HG03196 (cell line): ENCODE measurements around the gene PFKP.

Source experiments
- ATAC-seq: cut with Tn5 transposase; IDR thresholded peaks from one replicate; pipeline ENCODE4 v1.9.1; 2021; ENCODE audit not compliant: unreplicated experiment

PFKP gene

GRCh38 chr10:3068968-3069737 is 1.8 kb downstream of the PFKP start:
- peak; percentile 29 for ATAC-seq

DNA sequence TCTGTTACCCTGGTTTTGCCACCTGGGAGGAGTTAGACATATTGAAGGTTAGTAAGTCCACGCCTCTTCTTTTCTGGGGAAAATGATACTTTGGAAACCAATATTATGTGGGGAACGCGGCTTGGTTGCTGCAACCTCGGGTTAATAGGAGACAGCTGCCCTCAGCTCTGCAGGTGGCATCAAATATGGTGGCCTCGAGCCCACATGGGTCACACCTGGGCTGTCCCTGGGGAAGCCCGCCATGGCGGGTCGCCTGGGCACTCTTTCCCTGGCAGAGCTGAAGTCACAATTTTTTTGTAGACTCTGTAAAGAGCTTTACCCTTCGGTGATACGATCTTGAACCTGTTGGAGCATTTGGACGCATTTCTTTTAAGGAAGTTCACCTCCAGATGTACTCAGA is 2.5 kb downstream of the PFKP start:
- ATAC-seq: no peak

DNA sequence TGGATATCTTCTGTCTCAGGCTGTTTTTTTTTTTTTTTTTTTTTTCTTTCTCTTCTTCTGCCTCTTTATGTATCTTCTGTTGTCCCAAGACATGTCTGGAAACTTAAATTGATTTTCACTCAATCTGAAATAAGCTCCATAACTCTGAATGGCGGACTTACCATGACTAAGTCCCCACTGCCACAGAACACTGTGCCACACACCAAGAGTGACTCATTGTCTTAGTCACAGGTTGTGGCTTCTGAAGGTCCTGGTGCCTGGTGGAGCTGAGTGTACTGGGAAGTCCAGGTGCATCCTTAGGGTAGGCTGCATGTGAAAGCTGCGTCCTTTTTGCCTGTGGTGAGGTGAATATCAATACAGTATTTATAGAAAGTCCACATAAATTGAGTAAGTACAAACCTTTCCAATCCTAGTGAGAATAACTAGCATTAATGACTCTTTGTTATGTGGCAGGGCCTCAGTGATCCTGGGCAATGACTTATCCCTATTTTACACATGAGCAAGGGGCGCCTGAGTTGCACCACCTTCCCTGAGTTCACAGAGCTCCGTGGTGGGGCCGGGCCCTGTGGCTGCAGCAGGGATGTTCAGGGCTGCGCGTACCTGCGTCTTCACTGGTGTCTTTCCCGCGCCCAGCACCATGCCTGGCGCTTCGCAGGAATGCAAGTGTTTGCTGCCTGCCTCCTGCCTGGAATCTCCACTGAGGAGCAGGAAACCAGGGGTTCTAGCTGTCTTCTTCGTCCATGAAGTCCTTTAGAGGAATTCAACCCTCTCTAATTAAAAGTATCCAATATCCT is 4.3 kb downstream of the PFKP start:
- no peak for ATAC-seq

DNA sequence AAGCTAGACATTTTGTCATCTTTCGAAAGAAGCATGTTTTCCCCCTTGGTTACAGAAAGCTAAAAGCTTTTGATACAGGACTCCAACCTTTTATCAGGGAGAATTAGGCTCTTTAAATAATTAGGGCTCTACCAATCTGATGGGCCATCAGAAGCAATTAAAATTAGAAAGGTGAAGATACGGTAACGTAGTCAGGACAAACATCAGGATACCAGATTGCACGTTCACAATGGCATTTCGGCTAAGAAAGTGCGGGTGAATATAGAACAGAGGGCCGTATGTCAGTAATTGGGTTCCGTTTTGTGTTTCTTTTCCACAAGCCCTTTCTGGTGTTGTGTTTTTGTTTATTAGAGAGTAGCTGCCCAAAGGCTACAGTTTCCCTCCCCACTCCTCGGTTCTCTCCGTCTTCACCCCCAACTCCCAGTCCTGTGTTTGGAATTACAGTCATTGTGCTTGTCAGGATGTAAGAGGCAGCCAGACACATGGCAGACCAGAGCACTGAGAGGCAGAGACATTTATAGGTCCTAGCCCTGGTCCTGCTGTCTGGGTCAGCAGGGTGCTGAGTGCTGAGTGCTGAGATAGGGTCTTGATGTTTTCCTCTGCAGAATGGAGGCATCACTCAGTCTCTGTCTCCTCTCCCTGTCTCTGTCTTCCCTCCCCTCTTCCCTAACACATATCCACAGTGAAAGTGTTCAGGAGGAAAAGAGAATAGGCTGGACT is 5.5 kb downstream of the PFKP start:
- ATAC-seq: no peak

DNA sequence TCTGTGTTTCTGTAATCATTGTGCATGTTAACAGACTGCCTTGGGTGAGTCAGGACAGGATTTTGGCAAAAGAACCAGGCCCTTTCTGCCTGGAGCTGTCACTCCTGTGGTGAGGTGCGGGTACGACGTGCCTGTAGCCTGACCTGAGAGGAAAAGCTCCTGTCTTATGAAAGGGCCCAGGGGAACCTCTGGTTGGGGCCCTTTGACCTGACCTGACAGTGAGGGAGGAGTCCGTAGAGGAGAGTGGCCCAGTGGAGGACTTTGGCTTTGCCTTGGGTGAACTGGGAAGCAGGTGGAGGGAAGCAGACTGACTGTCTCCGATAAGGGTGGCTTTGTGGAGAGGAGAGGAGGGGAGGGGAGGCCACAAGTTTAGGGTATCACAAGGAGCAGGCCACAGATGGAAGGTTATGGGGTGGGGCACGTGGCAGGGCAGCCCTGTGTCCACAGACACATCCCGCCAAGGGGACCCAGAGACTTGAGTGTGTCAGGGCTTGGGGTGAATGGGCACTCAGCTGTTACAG is 6.9 kb downstream of the PFKP start:
- no peak for ATAC-seq

DNA sequence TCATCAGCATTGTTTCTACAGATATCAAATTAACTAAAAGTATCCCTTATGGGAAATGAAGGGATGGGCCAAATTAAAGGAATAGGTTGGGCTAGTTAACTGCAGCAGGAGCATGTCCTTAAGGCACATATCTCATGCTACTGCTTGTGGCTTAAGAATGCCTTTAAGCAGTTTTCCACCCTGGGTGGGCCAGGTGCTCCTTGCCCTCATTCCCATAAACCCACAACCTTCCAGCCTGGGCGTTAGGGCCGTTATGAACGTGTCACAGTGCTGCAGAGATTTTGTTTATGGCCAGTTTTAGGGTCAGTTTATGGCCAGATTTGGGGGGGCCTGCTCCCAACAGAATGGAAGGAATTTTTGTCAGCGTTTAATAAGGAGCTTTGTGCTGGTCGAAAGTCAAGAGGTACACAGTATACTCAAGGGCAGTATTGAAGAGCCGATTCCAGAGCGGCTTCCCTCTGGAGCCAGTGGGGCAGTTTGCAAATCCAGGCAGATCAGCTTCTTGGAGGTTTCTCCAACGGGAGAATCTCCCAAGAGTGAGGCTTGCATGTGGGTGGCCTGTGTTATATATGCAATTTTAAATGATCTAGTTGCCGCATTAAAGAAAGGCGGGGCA is 7.7 kb downstream of the PFKP start:
- no peak for ATAC-seq

GRCh38 chr10:3076138-3076537 is 8.8 kb downstream of the PFKP start:
- ATAC-seq: no peak

- no peak for ATAC-seq
Measured at GRCh38 chr10:3077509-3077908, 10.2 kb downstream of the PFKP start.

DNA sequence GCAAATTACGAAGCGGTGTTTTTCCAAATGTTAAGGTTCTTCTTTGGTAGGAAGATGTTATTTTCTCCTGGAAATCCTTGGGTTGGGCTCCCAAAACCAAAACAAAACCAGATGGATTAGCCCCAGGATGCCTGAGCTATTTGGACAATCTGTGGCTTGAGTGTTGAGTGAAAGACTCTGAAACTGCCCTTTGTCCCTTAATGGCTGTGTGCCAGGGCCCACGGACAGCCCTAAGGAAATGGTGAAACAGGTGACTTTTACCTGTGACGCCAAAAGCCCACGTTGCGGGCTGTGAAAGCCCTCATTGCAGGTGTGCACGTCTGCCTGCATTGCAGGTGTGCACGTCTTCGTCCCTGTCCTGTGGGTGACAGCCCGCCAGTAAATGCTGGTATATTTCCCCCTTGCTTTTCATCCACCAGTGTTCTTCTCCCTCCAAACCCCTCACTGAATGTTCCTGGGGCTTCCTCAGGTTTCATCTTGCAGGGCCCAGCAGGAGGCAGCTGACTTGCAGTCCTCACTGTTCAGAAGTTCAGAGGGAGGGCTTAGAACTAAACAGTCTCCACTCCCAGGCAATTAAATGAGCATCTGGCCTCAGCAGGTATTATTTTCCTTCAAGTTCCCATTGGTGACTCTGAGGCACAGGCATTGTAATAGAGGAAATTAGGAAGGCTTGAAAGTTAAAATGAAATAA is 10.7 kb downstream of the PFKP start:
- no peak for ATAC-seq

DNA sequence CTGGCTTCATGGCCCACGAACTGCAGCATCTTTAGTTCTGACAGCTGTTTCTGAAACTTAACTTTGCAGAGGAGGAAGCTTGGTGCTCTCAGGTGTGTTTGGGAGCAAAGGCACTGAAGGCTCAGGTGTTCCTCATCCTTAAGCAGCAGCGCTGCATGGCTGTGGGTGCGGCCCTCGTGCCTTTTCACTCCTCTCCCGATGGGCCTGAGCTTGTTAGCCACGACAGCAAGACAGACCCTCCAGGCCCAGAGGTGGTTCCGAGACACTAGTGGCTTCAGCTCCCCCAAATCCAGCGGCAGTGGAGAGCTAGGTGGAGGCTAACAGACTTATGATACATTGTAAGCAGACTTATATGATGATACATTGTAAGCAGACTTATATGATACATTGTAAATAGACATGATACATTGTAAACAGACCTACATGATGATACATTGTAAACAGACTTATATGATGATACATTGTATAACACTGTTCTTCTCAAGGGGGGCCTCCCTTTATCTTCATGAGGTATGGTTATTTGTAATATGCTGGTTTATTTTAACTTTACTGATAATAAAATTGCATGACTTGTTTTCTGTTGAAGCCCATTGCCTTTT is 14.1 kb downstream of the PFKP start:
- ATAC-seq: no peak

- ATAC-seq: no peak
Measured at GRCh38 chr10:3082290-3082689, 14.9 kb downstream of the PFKP start.

- ATAC-seq: no peak
Measured at GRCh38 chr10:3085785-3086567, 18.6 kb downstream of the PFKP start.

DNA sequence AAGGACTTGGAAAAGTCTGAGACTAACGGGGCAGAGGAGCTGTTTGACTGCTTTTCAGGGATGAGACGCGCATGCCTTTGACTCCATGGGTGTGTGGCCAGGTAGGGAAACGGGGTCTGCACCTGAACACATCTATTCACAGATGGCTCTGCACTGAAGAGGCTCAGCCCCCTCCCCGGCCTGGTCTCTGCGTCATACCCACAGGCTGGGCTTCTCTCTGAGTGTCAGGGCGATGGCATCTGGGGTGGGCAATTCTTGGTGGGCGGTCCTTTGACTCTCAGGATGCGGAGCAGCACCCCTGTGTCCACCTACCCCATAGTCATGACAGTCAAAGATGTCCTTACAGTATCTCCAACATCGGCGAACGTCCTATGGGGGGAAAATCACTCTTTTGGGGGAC is 23.0 kb downstream of the PFKP start:
- no peak for ATAC-seq

DNA sequence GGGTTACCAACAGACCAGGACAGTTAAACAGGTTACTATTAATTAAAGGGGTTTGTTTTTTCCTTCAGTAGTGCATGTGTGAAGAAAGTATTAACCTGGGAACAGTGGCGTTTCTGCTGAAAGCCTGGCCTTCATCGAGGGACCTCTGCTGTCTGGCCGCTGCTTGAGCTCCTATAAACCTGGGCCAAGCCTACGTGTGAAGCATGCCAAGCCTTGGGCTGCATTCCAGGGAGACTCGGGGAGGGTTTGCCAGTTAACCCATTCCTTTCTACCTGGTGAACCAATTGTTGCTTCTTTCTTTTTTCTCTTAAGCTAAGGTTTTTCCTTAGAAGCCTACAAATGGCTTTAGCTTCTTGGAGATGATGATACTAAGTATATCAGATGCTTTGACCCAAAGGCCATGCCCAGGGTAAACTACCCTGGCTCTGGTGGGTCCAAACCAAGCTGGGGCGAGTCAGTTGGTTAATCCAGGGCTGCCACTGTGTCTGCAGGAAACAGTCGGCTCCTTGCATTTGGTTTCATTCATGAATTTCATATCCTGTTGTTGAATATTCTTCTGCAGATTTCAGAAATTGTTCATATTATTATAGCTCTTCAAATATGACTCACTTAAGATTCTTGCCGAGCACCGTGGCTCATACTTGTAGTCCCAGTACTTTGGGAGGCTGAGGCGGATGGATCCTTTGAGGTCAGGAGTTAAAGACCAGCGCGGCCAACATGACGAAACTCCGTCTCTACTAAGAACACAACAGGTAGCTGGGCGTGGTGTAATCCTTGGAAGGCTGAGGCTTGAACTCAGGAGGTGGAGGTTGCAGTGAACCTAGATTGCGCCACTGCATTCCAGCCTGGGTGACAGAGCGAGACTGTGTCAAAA is 23.8 kb downstream of the PFKP start:
- ATAC-seq: no peak

- no peak for ATAC-seq
Measured at GRCh38 chr10:3091921-3092320, 24.6 kb downstream of the PFKP start.

GRCh38 chr10:3093996-3094395 is 26.6 kb downstream of the PFKP start:
- ATAC-seq: no peak

DNA sequence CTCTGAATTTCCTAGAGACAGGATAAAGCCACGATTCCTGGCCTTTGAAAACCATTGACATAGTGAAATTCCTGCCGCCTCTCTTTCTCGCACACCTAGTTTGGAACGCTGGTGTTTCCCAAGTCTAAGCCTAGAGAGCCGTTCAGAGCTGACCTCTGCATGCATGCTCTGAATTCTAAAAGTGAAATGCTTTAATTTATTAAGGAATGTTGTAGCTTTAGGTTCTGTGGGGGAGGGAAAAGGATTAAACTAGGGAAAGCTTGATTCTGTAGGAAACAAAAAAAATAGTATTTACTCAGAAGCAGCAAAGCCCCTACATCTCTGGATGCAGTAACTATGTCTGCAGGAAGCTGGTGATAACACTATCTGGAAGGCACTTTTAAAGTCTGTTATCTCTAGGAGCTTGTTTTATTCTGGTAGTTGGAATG is 27.3 kb downstream of the PFKP start:
- no peak for ATAC-seq

DNA sequence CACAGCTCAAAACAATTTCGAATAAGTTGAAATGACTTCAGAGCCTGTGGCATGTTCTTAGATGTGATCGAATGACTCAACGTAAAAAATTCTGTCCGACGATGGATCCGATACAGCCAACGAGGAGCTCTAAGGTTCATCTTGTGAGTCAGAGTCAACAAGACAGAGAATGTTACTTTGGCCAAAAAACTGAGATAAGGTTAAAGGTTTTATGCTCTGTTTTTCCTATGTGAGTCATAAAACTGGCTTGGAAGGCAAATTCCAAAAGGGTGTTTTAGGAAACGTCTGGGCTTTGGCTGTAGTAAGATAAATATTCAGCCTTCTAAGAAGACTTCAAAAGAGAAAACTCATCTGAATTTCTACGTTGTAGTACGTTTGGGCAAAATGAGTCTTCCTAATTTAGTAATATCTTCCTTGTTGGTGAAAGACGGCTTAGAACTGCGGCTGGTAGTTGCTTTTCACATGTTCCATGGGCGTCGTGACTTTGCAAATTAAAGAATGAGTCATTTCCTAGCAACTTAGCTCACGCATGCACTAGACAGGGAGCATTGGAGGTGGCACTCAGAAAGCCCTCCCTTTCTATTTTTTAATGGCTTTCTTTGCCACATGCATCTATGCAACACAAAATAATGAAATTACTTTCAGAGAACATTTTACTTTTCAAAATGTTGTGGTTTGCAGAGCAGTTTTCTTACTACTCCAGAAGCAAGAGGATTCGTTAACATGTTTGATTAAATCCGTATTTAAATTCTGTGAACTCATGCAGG is 28.2 kb downstream of the PFKP start:
- ATAC-seq: peak; percentile 52
